Activated CD4-positive, CD25-positive, alpha-beta regulatory T cell treated with anti-CD3 and anti-CD28 coated beads, Interleukin-2, amount 50 U/mL, for 16 hours (primary cell): ENCODE measurements around the gene CLK1.
A peak's percentile ranks its signal among the peaks of the same experiment; 100 is the strongest.
"Not testable (repeated sequence)": the region's sequence is repeated elsewhere in the genome, so short reads cannot be mapped to it uniquely, and the experiment has no call there.

Experiments
- DNase-seq: peaks from one replicate; pipeline ENCODE4 v3.0.0-alpha.2; 2020; ENCODE audit warnings: low read depth, low spot score

The CLK1 gene

GRCh38 chr2:200851398-200852248 lies 12.8 kb downstream of the CLK1 start:
- DNase-seq, result no peak

- DNase-seq, result no peak
These were observed 13.8 kb downstream of the CLK1 start for GRCh38 chr2:200850512-200851256.

- DNase-seq, result no peak
These were observed 16.5 kb downstream of the CLK1 start for GRCh38 chr2:200847939-200848338.

DNA sequence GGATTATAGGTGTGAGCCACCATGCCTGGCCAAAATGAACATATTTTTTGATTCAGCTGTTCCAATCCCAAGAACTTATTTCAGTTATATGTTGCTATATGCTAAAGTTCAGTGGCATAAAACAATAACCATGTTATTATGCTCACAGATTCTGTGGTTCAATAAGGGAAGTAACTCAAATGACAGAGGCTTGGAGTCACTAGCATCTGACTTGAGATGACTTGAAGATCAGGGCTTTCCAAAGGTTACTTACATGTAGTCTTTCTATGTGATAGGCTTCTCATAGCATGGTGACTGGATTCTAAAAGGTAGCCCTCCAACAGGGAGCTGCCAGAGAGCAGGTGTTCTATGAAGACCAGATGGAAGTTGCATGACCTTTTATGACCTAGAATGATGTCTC lies 17.2 kb downstream of the CLK1 start:
- DNase-seq, result no peak

DNA sequence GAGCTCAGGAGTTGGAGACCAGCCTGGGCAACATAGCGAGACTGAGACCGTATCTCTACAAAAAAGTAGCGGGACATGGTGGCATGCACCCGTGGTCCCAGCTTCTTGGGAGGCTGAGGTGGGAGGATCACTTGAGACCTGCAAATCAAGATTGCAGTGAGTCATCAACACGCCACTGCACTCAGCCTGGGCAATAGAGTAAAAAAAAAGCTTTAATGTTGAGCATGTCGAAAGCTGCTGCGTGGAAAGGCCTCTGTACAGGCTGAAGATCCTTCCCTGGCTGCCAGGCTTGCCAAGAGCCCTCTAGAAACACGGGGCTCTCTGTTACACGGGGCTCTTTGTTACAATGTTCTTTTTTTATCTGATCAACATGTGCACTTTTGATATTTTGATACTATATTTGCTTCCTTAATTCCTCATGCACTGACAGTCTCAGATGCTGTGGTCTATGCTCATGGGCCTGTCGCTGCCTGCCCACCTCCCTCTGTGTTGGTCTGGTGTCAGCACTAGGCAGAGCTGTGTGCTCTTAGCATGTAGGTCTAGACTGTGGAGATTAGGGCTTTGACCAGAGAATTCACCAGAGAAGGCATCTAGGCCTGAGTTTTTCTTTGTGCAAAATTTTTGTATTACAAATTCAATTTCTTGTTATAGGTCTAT lies 18.7 kb downstream of the CLK1 start:
- no peak for DNase-seq

DNA sequence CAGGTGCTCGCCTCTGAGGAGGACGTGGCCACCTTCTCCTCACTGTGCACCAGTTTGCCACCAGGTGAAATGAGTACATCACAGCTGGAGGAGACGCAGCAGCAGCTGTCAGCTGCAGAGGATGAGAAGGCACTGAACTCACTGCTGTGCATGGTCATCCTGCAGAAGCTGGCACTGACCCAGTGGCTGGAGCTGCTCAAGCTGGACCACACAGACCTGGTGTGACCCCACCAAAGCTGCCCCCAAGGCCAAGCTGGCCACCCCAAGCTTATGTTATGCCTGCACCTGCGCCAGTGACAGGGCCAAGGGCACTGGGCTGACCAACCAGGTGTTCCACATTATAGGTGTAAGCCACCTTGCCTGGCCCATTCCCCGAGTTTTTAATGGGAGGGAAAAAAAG lies 19.3 kb downstream of the CLK1 start:
- DNase-seq, result no peak

GRCh38 chr2:200843993-200844948 lies 20.2 kb downstream of the CLK1 start:
- no peak for DNase-seq

DNA sequence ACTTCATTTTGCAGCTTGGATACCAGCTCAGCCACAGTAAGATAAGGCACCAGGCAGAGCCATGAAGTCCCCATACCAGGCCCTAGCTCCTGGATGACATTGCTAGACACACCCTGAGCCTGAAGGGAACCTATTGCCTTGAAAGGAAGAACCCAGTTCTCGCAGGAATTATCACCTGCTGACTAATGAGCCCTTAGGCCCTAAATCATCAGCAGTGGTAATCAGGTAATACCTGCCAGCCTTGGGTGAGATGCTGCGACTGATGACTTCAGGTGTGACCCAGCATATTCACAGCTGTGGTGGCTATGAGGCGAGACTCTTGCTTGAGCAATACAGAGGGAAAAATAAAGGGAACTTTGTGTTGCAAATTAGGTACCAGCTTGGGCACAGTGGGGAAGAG lies 24.9 kb downstream of the CLK1 start:
- DNase-seq, result no peak

DNA sequence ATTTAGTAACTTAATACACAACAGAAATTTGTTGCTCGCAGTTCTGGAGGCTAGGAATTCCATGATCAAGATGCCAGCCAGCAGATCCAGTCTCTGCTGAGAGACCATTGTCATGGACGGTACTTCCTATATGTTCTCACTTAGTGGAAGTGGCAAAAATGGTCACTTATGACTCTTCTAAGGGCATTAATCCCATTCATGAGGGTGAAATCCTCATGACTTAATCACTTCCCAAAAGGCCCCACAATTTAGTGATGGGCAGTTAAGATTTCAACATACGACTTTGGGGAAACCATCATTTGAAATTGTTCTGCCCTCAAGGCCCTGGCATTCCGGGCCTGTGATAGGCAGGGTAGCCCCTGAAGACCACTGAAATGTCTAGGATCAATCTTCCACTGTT lies 29.8 kb downstream of the CLK1 start:
- no peak for DNase-seq

GRCh38 chr2:200829258-200829655 lies 35.2 kb downstream of the CLK1 start:
- DNase-seq, result no peak

DNA sequence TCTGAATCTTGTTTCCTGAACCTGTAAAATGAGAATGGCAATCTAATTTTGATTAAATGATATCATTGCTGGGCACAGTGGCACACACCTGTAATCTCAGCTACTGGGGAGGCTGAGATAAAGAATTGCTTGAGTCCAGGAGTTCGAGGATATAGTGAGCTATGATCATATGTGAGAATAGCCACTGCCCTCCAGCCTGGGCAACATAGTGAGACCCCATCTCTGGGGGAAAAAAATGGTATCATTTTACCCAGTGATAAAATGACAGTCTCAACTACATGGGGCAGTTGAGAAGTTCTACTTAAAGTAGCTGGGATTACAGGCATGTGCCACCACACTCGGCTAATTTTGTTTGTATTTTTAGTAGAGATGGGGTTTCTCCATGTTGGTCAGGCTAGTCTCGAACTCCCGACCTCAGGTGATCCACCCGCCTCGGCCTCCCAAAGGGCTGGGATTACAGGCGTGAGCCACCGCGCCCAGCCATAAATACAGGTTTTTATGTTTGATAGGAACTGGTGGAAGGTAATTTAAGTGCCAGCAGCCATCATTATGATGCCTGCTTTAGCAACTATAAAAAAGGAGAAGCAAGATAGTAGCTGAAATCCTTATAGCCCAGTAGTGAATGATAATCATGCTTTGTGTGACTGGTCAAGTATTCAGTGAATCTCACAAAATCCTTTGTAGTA lies 35.7 kb downstream of the CLK1 start:
- DNase-seq, result no peak

DNA sequence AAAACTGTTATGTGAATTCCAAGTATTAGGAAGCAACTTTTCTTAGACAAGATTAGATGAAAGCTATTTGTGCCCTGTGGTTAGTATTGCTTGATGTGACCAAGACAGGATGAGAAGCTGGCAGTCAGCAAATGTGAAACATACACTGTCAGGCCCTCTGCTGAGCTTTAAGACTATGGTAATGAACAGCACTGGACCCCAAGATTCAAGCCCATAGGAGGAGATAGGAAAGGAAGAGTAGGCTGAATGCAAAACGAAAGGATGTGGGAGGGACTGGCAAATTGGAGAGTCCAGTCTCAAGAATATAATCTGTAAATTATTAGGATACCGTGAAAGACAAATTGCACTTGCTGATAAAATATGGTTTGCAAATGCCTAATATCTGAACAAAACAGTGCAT lies 36.4 kb downstream of the CLK1 start:
- no peak for DNase-seq

DNA sequence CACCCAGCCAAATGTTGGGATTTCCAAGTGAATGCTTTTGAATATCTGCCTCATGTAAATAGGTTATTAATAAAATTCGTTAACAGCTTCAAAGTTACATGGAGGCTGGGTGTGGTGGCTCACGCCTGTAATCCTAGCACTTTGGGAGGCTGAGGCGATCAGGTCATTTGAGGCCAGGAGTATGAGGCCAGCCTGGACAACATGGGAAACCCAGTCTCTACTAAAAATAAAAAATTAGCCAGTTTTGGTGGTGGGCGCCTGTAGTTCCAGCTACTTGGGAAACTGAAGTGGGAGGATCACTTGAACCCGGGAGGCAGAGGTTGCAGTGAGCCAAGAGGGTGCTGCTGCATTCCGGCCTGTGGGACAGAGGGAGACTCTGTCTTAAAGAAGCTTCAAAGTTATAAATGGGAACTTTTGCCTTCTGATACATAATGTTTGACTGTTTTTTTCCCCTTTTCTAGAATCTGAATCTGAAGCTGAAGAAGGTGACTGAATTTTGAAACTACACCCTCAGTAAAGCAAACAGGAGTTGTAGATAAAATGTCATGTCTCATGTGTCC lies 42.7 kb downstream of the CLK1 start:
- DNase-seq, result no peak

DNA sequence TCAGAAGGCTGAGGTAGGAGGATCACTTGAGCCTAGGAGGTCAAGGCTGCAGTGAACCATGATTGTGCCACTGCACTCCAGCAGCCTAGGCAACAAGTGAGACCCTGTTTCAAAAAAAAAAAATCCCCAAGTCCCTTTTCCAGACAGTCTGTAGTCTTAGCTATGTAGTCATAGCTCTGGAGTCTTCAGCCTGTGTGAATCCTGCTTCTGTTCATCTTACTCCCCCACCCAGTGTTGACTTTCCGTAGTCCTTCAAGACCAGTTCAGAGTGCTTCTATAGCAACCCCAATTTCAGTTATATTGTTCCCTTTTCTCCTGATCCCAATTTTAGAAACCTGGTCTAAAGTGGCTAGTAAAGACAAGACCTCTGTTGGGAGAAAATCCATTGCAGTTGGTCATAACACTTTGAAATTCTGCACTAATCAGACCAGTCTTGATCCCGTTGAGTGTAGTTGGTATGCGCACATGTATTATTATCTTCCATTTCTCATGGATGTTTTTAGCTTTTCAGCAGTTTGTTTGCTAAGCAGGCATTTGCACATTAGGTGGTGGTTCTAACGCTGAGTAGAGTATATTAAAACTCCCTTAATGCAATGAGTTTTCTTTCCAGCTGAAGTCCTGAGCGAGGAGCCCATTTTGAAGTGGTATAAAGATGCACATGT lies 43.8 kb downstream of the CLK1 start:
- no peak for DNase-seq

GRCh38 chr2:200818732-200819131 lies 45.7 kb downstream of the CLK1 start:
- not testable (repeated sequence) for DNase-seq

DNA sequence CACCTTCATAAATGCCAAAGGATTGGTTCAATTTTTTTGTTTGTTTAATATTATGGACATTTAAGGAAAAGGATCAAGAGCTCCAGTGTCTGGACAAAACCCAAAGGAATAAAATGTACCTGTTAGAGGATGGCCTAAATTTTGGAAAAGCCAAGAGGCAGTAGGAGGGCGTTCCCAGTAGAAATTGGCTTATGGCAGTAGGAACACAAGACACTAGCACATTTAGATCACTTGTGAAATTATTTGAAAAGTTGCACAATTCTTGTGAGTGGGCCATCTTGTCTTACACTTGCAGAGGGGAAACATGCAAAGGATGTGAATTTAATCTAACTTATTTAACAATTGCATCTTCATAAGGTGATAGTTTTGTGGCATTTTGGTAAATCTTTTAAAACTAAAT lies 49.5 kb downstream of the CLK1 start:
- no peak for DNase-seq

DNA sequence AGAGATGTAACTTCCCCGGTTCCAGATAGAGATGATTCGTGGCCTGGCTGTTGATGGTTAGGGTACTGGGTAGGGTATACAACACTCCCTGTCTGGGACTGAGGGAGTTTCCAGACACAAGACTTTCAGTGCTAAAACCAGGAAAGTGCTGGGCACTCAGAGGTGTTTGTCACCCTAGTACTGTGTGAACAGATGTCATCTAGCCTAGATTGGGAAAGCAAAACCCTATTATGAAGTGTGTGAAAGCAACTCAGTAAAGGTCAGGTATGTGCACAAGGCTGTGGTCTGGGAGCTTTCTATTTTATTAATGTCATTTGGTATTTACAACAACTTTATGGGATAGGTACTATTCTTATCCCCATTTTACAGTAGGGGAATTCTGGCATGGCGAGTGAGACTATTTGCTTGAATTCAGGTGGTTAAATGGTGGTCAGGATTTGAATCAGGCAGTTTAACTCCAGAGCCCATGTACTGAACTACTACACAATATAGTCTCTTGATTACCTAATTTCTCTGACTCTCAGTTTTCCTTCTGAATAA lies 50.1 kb downstream of the CLK1 start:
- DNase-seq, result no peak

GRCh38 chr2:200812122-200813022 lies 52.1 kb downstream of the CLK1 start:
- peak; percentile 19 for DNase-seq
